C4-2B (cell line): ENCODE measurements around the gene TDRD3.

Source experiments
- CTCF ChIP-seq: fragments of 450-650 bp; conservative IDR thresholded peaks from 2 replicates; pipeline ENCODE4 v1.5.1; 2017; ENCODE audit warnings: mild to moderate bottlenecking
- ZFX ChIP-seq: fragments of 450-650 bp; IDR thresholded peaks from 2 replicates; pipeline ENCODE4 v1.6.1; 2017

GRCh38 chr13:60613080-60613479 is 216.1 kb downstream of the TDRD3 start:
- TF ChIP-seq CTCF: no peak
- TF ChIP-seq ZFX: no peak
